ENCODE results near the gene MILR1.

Gene MILR1

DNA sequence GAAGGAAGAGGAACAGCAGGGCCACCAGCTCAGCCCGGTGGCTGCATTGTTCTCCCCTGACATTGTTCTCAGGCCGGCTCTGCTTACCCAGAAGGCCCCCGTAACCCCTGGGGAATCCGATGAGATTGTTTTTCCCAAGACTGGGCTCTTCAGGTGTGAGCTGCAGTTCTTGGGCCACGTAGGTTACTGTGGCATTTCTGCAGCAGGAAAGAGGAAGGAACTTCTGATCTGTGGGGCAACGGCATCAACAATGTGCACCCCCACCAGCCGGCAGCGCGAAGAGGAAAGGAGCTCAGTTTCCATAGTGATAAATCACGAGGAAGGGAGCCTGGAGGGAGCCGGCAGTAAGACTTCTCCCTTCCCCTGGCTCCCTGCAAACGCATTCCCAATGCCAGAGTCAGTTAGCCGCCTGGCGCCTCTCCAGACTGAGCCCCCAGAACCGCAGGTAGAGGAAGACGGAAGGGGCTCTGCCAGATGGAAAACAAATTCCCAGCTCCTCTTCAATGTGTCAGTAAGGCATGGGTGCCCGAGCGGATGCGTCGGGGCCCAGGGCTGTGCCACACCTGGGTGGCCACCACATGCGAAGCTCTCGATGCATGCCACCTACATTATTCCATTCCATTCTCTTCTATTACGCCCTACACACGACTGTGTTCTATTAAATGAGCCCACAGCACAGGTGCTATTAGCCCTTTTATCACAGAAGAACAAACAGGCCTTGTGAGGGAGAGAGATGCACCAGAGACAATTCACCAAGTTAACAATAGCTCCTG is 36.7 kb upstream of the MILR1 start:
- H3K27ac ChIP-seq (ENCODE audit: low read length): no peak overlapping the region
- no peaks in the 10 kb centered on the region for H3K36me3 ChIP-seq (ENCODE audit: insufficient read depth, low read length)
- DNase-seq: no peak
- TF ChIP-seq, protein P1, sequence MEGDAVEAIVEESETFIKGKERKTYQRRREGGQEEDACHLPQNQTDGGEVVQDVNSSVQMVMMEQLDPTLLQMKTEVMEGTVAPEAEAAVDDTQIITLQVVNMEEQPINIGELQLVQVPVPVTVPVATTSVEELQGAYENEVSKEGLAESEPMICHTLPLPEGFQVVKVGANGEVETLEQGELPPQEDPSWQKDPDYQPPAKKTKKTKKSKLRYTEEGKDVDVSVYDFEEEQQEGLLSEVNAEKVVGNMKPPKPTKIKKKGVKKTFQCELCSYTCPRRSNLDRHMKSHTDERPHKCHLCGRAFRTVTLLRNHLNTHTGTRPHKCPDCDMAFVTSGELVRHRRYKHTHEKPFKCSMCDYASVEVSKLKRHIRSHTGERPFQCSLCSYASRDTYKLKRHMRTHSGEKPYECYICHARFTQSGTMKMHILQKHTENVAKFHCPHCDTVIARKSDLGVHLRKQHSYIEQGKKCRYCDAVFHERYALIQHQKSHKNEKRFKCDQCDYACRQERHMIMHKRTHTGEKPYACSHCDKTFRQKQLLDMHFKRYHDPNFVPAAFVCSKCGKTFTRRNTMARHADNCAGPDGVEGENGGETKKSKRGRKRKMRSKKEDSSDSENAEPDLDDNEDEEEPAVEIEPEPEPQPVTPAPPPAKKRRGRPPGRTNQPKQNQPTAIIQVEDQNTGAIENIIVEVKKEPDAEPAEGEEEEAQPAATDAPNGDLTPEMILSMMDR (IDR thresholded peaks at IDR 0.05; ENCODE audit: borderline replicate concordance, extremely low read depth, low read length, poor library complexity, severe bottlenecking): no peak
- H3K79me2 ChIP-seq (ENCODE audit: insufficient read depth, low read length): no peaks in the 10 kb centered on the region
- H3K4me1 ChIP-seq (ENCODE audit: insufficient read depth, low read length): no peaks in the 10 kb centered on the region
- peak; percentile 37; the same call in 1 of the 3 replicates for ATAC-seq (ENCODE audit: insufficient read depth, low read depth)
- H3K9ac ChIP-seq (ENCODE audit: low read depth, low read length): no peak overlapping the region
- H2AFZ ChIP-seq (ENCODE audit: low read depth, low read length): no peak overlapping the region
- H3K9me3 ChIP-seq (ENCODE audit: insufficient read depth, low read length, severe bottlenecking): no peaks in the 10 kb centered on the region
- H3K27me3 ChIP-seq (ENCODE audit: insufficient read depth, low read length, poor library complexity): no peaks in the 10 kb centered on the region
- no peaks in the 10 kb centered on the region for H4K20me1 ChIP-seq (ENCODE audit: insufficient read depth, low read length)
- no peak overlapping the region for H3K4me2 ChIP-seq (ENCODE audit: insufficient read depth, low read length)
- no peak overlapping the region for H3K4me3 ChIP-seq (ENCODE audit: low read depth in 1 of 2, low read length in 2 of 2)

DNA sequence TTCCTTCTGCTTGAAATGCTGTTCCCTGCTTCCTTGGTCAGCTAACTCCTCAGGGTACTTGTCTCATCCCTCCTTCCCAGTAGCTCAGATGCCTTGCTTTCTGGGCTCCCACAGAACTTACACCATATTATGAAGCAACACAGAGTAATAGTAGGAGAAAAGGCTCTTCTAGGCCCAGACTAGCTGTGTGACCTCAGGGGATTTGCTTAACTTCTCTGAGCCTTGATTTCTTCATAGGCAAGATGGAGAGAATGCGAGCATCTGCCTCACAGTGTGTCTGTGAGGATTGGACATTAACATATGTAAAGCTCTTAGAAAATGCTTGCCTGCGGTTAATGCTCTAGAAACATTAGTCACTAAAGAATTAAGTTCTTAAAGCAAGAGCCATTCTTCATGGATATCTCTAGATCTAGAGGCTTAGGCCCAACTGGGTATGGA is 36.0 kb upstream of the MILR1 start:
- no peaks in the 10 kb centered on the region for H3K27me3 ChIP-seq (ENCODE audit: insufficient read depth, low read length, poor library complexity)
- no peak overlapping the region for H3K27ac ChIP-seq (ENCODE audit: low read length)
- no peak overlapping the region for H2AFZ ChIP-seq (ENCODE audit: low read depth, low read length)
- no peaks in the 10 kb centered on the region for H3K9me3 ChIP-seq (ENCODE audit: insufficient read depth, low read length, severe bottlenecking)
- ATAC-seq (ENCODE audit: insufficient read depth, low read depth) (no peak), DNase-seq (no peak)
- H3K36me3 ChIP-seq (ENCODE audit: insufficient read depth, low read length): no peaks in the 10 kb centered on the region
- no peak for TF ChIP-seq EZH2 (IDR thresholded peaks at IDR 0.05; ENCODE audit: borderline replicate concordance, low read depth, low read length, severe bottlenecking)
- TF ChIP-seq, protein P1 (IDR thresholded peaks at IDR 0.05; ENCODE audit: borderline replicate concordance, extremely low read depth, low read length, poor library complexity, severe bottlenecking): no peak
- no peak overlapping the region for H3K4me2 ChIP-seq (ENCODE audit: insufficient read depth, low read length)
- no peaks in the 10 kb centered on the region for H4K20me1 ChIP-seq (ENCODE audit: insufficient read depth, low read length)
- no peaks in the 10 kb centered on the region for H3K79me2 ChIP-seq (ENCODE audit: insufficient read depth, low read length)
- H3K4me1 ChIP-seq (ENCODE audit: insufficient read depth, low read length): no peaks in the 10 kb centered on the region
- H3K9ac ChIP-seq (ENCODE audit: low read depth, low read length): no peak overlapping the region
- no peak overlapping the region for H3K4me3 ChIP-seq (ENCODE audit: low read depth in 1 of 2, low read length in 2 of 2)

DNA sequence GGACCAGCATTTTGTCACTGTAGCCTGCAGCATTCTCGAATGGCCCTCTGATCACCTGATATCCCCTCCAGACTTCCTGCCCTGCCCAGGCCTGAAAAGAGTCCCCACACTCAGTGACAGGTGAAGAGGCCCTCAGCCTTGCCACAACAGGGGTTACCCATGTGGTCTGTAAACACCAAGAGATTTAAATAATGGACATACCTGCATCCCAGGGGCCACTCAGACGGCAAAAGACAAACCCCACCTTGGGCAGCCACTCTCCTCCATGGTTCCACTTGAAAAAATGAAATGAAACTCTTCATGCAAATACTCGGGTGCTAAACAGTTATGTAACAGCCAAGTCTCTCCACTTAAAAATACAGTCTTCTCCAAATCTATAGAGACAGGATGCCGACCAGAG is 35.4 kb upstream of the MILR1 start:
- Histone ChIP-seq H3K27me3 (ENCODE audit: insufficient read depth, low read length, poor library complexity) (no peaks in the 10 kb centered on the region), H4K20me1 (ENCODE audit: insufficient read depth, low read length) (no peaks in the 10 kb centered on the region), H2AFZ (ENCODE audit: low read depth, low read length) (no peak overlapping the region), H3K9ac (ENCODE audit: low read depth, low read length) (no peak overlapping the region), H3K79me2 (ENCODE audit: insufficient read depth, low read length) (no peaks in the 10 kb centered on the region), H3K9me3 (ENCODE audit: insufficient read depth, low read length, severe bottlenecking) (no peaks in the 10 kb centered on the region), H3K4me2 (ENCODE audit: insufficient read depth, low read length) (no peak overlapping the region), H3K4me1 (ENCODE audit: insufficient read depth, low read length) (no peaks in the 10 kb centered on the region), H3K36me3 (ENCODE audit: insufficient read depth, low read length) (no peaks in the 10 kb centered on the region), H3K27ac (ENCODE audit: low read length) (no peak overlapping the region), H3K4me3 (ENCODE audit: low read depth in 1 of 2, low read length in 2 of 2) (no peak overlapping the region)
- no peak for ATAC-seq (ENCODE audit: insufficient read depth, low read depth)
- DNase-seq: no peak
- TF ChIP-seq EZH2 (IDR thresholded peaks at IDR 0.05; ENCODE audit: borderline replicate concordance, low read depth, low read length, severe bottlenecking): no peak
- TF ChIP-seq, protein P1 (IDR thresholded peaks at IDR 0.05; ENCODE audit: borderline replicate concordance, extremely low read depth, low read length, poor library complexity, severe bottlenecking): no peak
